HepG2 (cell line): Measurements from ENCODE around the gene C2orf92. TPM values are rescaled to one million over a fixed set of nuclear protein-coding genes. Genes with fewer than 3 reads are reported as not detected.

Source experiments
- ATAC-seq: fragments of 200-7000 bp; cut with Tn5 transposase; 3 replicates; pipeline ENCODE4 v1.9.1; 2020; ENCODE audit warnings: mild to moderate bottlenecking, moderate library complexity
- BruUV-seq: library from RNA; stranded (reverse); fragments of 400-500 nt; replicated peaks from 2 replicates; lab custom pipeline; 2021; lab: Mats Ljungman, UMichigan
- CTCF ChIA-PET: fragments of 300-600 bp; formaldehyde crosslinking; extraction: SDS; loops from one replicate; lab custom pipeline; 2021; ENCODE audit warnings: low total read pairs, inconsistent platforms, low intra/inter-chr PET ratio; lab: Yijun Ruan, JAX
- POLR2A ChIA-PET: fragments of 350-600 bp; sonication (Branson Sonifier 250); formaldehyde crosslinking; loops from one replicate; lab custom pipeline; 2020; ENCODE audit warnings: antibody characterized with exemption, inconsistent platforms; lab: Yijun Ruan, JAX
- DNase-seq: peaks from one replicate; pipeline ENCODE4 v3.0.0-alpha.2; 2015; ENCODE audit warnings: low spot score
- FAIRE-seq: peaks from 3 replicates; lab custom pipeline; 2011; peaks lifted over from hg19 to GRCh38; lab: Jason Lieb, UNC
- H2AFZ ChIP-seq: one replicate; pipeline ENCODE4 v1.6.1; 2011; ENCODE audit warnings: low read length, inconsistent platforms
- H3K27ac ChIP-seq: fragments of 300-600 bp; 3 replicates; pipeline ENCODE4 v1.8.0; 2011; ENCODE audit warnings: mixed run types, mild to moderate bottlenecking, mixed read lengths, low read length, inconsistent platforms; ENCODE audit not compliant: insufficient read depth; ENCODE audit errors: extremely low read length
- H3K27me3 ChIP-seq, 2 experiments: fragments of 200-600 bp in 1 of 2; 2 replicates in 1 of 2; 3 replicates in 1 of 2; pipeline versions ENCODE4 v1.6.0 to v1.8.0; 2011; ENCODE audit warnings: low read length in 2 of 2, mild to moderate bottlenecking in 2 of 2, moderate library complexity in 2 of 2, inconsistent platforms in 1 of 2; ENCODE audit not compliant: insufficient read depth in 2 of 2, control insufficient read depth in 1 of 2
- H3K36me3 ChIP-seq, 2 experiments: fragments of 200-600 bp in 1 of 2; replicated peaks in 1 of 2; 2 replicates in 1 of 2; 3 replicates in 1 of 2; pipeline versions ENCODE4 v1.5.1 to v1.8.0; 2011; ENCODE audit warnings: low read length in 2 of 2, inconsistent platforms in 1 of 2; ENCODE audit not compliant: insufficient read depth in 2 of 2, control insufficient read depth in 1 of 2
- H3K4me1 ChIP-seq: 2 replicates; pipeline ENCODE4 v1.5.1; 2012; ENCODE audit warnings: low read length, inconsistent platforms; ENCODE audit not compliant: insufficient read depth
- H3K4me2 ChIP-seq: 2 replicates; pipeline ENCODE4 v1.6.0; 2011; ENCODE audit warnings: low read depth, low read length, inconsistent platforms
- H3K4me3 ChIP-seq, 3 experiments: fragments of 200-600 bp in 1 of 3; sonication (generic), shearing (Covaris generic) in 1 of 3; replicated peaks in 1 of 3; 2 replicates each; pipeline ENCODE4 v1.5.1; 2011 to 2016; ENCODE audit warnings: low read length in 3 of 3, inconsistent platforms in 2 of 3, low read depth in 2 of 3, mild to moderate bottlenecking in 2 of 3, control low read depth in 1 of 3, mixed read lengths in 1 of 3; ENCODE audit not compliant: insufficient read depth in 1 of 3
- H3K79me2 ChIP-seq: one replicate; pipeline ENCODE4 v1.6.1; 2011; ENCODE audit warnings: low read length, inconsistent platforms; ENCODE audit not compliant: insufficient read depth
- H3K9ac ChIP-seq: 2 replicates; pipeline ENCODE4 v1.6.0; 2011; ENCODE audit warnings: mild to moderate bottlenecking, low read depth, low read length, inconsistent platforms; ENCODE audit not compliant: insufficient read depth
- H3K9me3 ChIP-seq: 2 replicates; pipeline ENCODE4 v1.5.1; 2012; ENCODE audit warnings: mild to moderate bottlenecking, low read length
- H4K20me1 ChIP-seq: 2 replicates; pipeline ENCODE4 v1.6.0; 2011; ENCODE audit warnings: inconsistent platforms, mild to moderate bottlenecking, low read length, moderate library complexity; ENCODE audit not compliant: insufficient read depth
- DDIT3 ChIP-seq: sonication (generic); formaldehyde crosslinking; IDR thresholded peaks from 2 replicates; pipeline ENCODE4 v1.4.0; 2020; ENCODE audit warnings: mild to moderate bottlenecking, missing genetic modification reagents
- ETV5 ChIP-seq: IDR thresholded peaks from 2 replicates; pipeline ENCODE4 v1.6.1; 2018; ENCODE audit warnings: missing biosample characterization, missing genetic modification reagents, inconsistent platforms, borderline replicate concordance
- HNF1B ChIP-seq: sonication (generic); formaldehyde crosslinking; IDR thresholded peaks from 2 replicates; pipeline ENCODE4 v1.5.1; 2020; ENCODE audit warnings: mild to moderate bottlenecking, moderate library complexity, missing genetic modification reagents
- KAT2B ChIP-seq: fragments of 150-350 bp; IDR thresholded peaks from 2 replicates; pipeline ENCODE4 v1.6.1; 2014; ENCODE audit warnings: low read depth, low read length, borderline replicate concordance
- KDM1A ChIP-seq: IDR thresholded peaks from 2 replicates; pipeline ENCODE4 v1.6.1; 2016; ENCODE audit warnings: missing compliant biosample characterization
- MAFK ChIP-seq, 2 experiments: IDR thresholded peaks in 1 of 2; conservative IDR thresholded peaks in 1 of 2; 2 replicates each; pipeline ENCODE4 v1.6.1; 2011; ENCODE audit warnings: improper control_type of control experiment in 2 of 2, low read length in 2 of 2
- MEIS2 ChIP-seq: sonication (generic); formaldehyde crosslinking; IDR thresholded peaks from 2 replicates; pipeline ENCODE4 v1.9.0; 2021; ENCODE audit warnings: mild to moderate bottlenecking, missing genetic modification reagents
- SATB2 ChIP-seq: sonication (generic); formaldehyde crosslinking; IDR thresholded peaks from 2 replicates; pipeline ENCODE4 v1.5.0; 2020; ENCODE audit warnings: missing genetic modification reagents
- ZNF20 ChIP-seq: sonication (generic); formaldehyde crosslinking; IDR thresholded peaks from 2 replicates; pipeline ENCODE4 v1.4.0; 2020; ENCODE audit warnings: mild to moderate bottlenecking, moderate library complexity, missing genetic modification reagents
- ZNF335 ChIP-seq: sonication (generic); formaldehyde crosslinking; IDR thresholded peaks from 2 replicates; pipeline ENCODE4 v1.4.0; 2020; ENCODE audit warnings: missing genetic modification reagents
- ZNF501 ChIP-seq: sonication (generic); formaldehyde crosslinking; IDR thresholded peaks from 2 replicates; pipeline ENCODE4 v1.5.1; 2020; ENCODE audit warnings: mild to moderate bottlenecking, moderate library complexity, missing genetic modification reagents
- ZNF558 ChIP-seq: sonication (generic); formaldehyde crosslinking; IDR thresholded peaks from 2 replicates; pipeline ENCODE4 v1.9.0; 2022; ENCODE audit warnings: mild to moderate bottlenecking, missing genetic modification reagents, borderline replicate concordance
- WGBS: methylation state at CpG from one replicate; pipeline ENCODE4 v1.1.6; 2017; ENCODE audit warnings: low lambda C conversion rate; 5-methylcytosine and 5-hydroxymethylcytosine counted together
- in situ Hi-C: cut with HindIII; loops from 2 replicates; pipeline ENCODE4 v1.10.0; 2017; ENCODE audit warnings: low pct_unique_long_range_greater_than_20kb; ENCODE audit not compliant: extremely low pct_ligation_motif_present
- intact Hi-C: fragments of 100-400 bp; cut with micrococcal nuclease; formaldehyde crosslinking; loops from one replicate; pipeline ENCODE4 v1.10.0; 2022; ENCODE audit not compliant: unreplicated experiment
- polyA plus RNA-seq, 8 experiments: library from polyadenylated mRNA; depleted of rRNA in 3 of 8; stranded (reverse) in 7 of 8; unstranded in 1 of 8; fragments of >200 nt; fragmentation: Illumina TruSeq in 4 of 8; extraction: Trizol in 4 of 8; gene quantifications; 2 replicates each; pipeline versions ENCODE4 v1.2.1 to v1.2.3, GENCODE V29; 2011 to 2016; ENCODE audit warnings: low read depth in 4 of 8, missing spikeins in 1 of 8, mixed read lengths in 1 of 8; ENCODE audit not compliant: insufficient read depth in 1 of 8
- total RNA-seq, 5 experiments: library from RNA; depleted of rRNA; stranded (reverse); fragments of >200 nt; fragmentation: Illumina TruSeq; extraction: Trizol; gene quantifications; 2 replicates each; pipeline ENCODE4 v1.2.3, GENCODE V29; 2016; ENCODE audit warnings: low read depth in 1 of 5

C2orf92 gene
- total and polyA plus RNA-seq, 2 of the 13 experiments (the other 11 are each of a cell fraction or from before 2014, with no cell fraction given): 4.9 to 5.0 TPM

- peaks cover 19% of the 10 kb centered on the region for H3K4me1 ChIP-seq
- no peaks in the 10 kb centered on the region for H3K79me2 ChIP-seq
- H3K27me3 ChIP-seq: no peaks in the 10 kb centered on the region
- ATAC-seq: no peak
- POLR2A ChIA-PET: no interaction called here
- no peaks in the 10 kb centered on the region for H3K9me3 ChIP-seq
- H3K36me3 ChIP-seq: no peaks in the 10 kb centered on the region
- no peak for TF ChIP-seq ZNF558 (CRISPR knock-in tag)
- no peak for TF ChIP-seq SATB2 (CRISPR knock-in tag)
- TF ChIP-seq DDIT3 (CRISPR knock-in tag): no peak
- no peak for TF ChIP-seq ZNF20 (CRISPR knock-in tag)
- TF ChIP-seq ZNF335 (CRISPR knock-in tag): no peak
- no peak for TF ChIP-seq KDM1A (CRISPR knock-in tag)
- no peak for TF ChIP-seq ZNF501
- no peak for TF ChIP-seq KAT2B
- TF ChIP-seq HNF1B (CRISPR knock-in tag): no peak
- no peak for TF ChIP-seq MEIS2 (CRISPR knock-in tag)
- no peak for TF ChIP-seq ETV5 (CRISPR knock-in tag)
- TF ChIP-seq MAFK (conservative IDR thresholded peaks at IDR 0.05 in 1 of 2, IDR thresholded peaks at IDR 0.05 in 1 of 2; ENCODE audit: low read length in 2 of 2): no peak
- TF ChIP-seq, all 625 proteins: peak for 0
- Histone ChIP-seq H3K4me3 (no peak overlapping the region), H3K4me2 (no peak overlapping the region), H3K27ac (no peak overlapping the region), H4K20me1 (no peaks in the 10 kb centered on the region), H3K9ac (no peak overlapping the region), H2AFZ (no peak overlapping the region)
- FAIRE-seq: no peak
- 93% methylated on average over 4 of the region's 4 CpGs for WGBS
- BruUV-seq: no TSS peak
- intact Hi-C loops: loop anchor here (2.0 to 5.0 kb wide), 2 partner anchors 45 to 157 kb away; no protein-coding TSS in a partner anchor
- in situ Hi-C loops: no loop called here
- no peak for DNase-seq
- CTCF ChIA-PET: interaction anchor here (0.7 to 1.7 kb wide), 3 partner anchors 38 to 157 kb away, joined by 4 to 12 read pairs (median 8); no protein-coding TSS in a partner anchor
These were observed 78.2 kb downstream of the C2orf92 start for GRCh38 chr2:97747716-97748115.
